Astrocyte of the cerebellum (primary cell): ENCODE data around the gene SLC41A3.
A peak's percentile ranks its signal among the peaks of the same experiment; 100 is the strongest.
"Not testable (repeated sequence)": the region's sequence is repeated elsewhere in the genome, so short reads cannot be mapped to it uniquely, and the experiment has no call there.

ENCODE experiments used
- DNase-seq: peaks from one replicate; pipeline ENCODE4 v3.0.0-alpha.2; 2011; ENCODE audit warnings: low read depth
- H3K4me3 ChIP-seq: 2 replicates; pipeline ENCODE4 v1.5.1; 2011; ENCODE audit warnings: mild to moderate bottlenecking, low read depth, low read length, moderate library complexity
- CTCF ChIP-seq: IDR thresholded peaks from 2 replicates; pipeline ENCODE4 v1.5.1; 2012; ENCODE audit warnings: low read length, low read depth, moderate library complexity, mild to moderate bottlenecking; ENCODE audit errors: missing control alignments
- in situ Hi-C: cut with HindIII; loops from 2 replicates; pipeline ENCODE4 v1.10.0; 2017; ENCODE audit warnings: low sequenced_read_pairs

Gene SLC41A3

GRCh38 chr3:126003447-126004190 is 80.3 kb downstream of the SLC41A3 start:
- TF ChIP-seq CTCF, result no peak
- H3K4me3 ChIP-seq, result no peak overlapping the region
- no peak for DNase-seq
- in situ Hi-C loops, result no loop called here

DNA sequence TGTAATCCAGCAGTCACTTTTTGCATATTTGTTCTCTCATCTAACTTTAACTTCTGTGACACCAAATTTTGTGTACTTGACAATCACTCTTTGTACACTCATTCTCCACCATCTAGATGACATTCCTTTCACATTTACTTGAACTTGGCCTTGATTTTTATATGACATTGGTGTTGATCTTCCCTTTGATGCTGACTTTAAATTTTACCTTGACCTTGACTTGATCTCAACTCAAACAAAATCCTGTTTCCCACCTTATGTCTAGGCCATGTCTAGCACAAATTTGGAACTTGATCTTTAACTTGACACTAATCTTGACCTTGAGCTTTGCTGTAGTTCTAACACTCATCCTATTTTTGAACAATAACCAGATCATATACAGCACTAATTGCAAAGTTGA is 81.7 kb downstream of the SLC41A3 start:
- in situ Hi-C loops, result no loop called here
- no peak for TF ChIP-seq CTCF
- DNase-seq, result no peak
- H3K4me3 ChIP-seq, result no peak overlapping the region

DNA sequence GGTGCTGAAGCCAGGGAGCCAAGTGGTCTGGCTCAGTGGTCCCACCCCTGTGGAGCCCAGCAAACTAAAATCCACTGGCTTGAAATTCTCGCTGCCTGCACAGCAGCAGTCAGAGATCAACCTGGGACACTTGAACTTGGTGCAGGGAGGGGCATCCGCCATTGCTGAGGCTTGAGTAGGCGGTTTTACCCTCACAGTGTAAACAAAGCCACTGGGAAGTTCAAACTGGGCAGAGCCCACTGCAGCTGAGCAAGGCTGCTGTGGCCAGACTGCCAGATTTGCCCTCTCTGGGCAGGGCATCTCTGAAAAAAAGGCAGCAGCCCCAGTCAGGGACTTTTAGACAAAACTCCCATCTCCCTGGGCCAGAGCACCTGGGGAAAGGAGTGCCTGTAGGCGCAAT is 87.2 kb downstream of the SLC41A3 start:
- in situ Hi-C loops, H3K4me3 ChIP-seq, DNase-seq: not testable (repeated sequence)

GRCh38 chr3:125990253-125990970 is 93.5 kb downstream of the SLC41A3 start:
- TF ChIP-seq CTCF, result no peak
- peak; percentile 29 for DNase-seq
- in situ Hi-C loops, result no loop called here
- peak overlapping the region; percentile 50 for H3K4me3 ChIP-seq

DNA sequence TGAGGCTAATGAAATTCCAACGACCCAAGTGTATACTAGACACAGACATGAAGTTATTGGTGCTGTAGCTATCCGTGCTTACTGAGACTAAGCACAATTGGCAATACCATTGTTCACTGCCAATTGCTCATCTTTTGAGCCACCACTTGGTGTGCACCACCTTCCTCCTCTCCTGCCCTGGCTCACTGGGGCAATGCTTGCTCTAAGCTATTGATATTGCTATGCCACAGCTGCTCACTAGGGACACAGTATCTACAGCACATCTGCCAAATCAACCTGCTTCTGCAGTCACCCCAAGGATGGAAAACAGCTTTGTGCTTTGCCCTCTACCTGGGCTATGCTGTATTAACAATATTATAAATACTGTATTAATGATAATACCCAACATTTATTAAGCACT is 99.0 kb downstream of the SLC41A3 start:
- H3K4me3 ChIP-seq, DNase-seq, in situ Hi-C loops: not testable (repeated sequence)

DNA sequence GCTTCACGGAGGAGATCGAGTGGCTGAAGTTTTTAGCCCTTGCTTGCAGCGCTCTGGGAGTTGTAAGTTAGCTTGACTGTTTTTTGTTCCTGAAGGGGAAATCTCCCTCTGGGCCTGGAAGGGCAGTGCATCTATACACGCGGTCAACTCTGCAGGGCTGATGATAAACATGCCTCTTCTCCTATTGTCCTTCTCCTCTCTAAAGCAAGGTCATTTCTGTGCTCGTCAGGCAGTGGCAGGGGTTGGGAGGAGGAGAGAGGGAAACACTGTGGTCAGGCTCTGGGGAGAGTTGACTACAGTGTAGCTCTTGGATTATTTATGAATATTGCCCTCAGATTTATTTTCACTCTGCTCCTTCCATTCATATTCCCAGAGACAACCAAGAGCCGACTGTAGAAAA is 106.8 kb downstream of the SLC41A3 start:
- H3K4me3 ChIP-seq, in situ Hi-C loops, DNase-seq: not testable (repeated sequence)

DNA sequence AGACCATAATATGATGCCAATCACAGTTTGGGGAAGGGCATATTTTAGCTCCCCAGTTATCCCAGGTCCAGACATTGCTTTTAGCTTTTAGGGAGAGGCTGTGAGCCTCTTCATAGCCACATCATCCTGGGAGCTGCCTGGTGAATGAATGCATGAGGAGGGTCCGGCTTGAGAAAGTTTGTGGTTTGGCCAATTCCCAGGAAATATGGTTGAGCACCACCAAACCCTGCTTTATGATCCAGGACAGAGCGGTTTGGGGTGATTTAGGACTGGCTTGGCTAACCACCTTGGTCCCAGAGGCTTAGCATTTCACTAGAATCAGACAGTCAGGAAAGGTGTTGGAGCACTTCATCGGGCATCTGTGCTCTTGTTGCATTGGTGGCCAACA is 107.9 kb downstream of the SLC41A3 start:
- in situ Hi-C loops, H3K4me3 ChIP-seq, DNase-seq: not testable (repeated sequence)

- in situ Hi-C loops, H3K4me3 ChIP-seq, DNase-seq: not testable (repeated sequence)
These were observed 108.5 kb downstream of the SLC41A3 start for GRCh38 chr3:125975245-125976002.
